HG03521 (cell line): ENCODE data around the gene IFNA8.
A peak's percentile ranks its signal among the peaks of the same experiment; 100 is the strongest.
"Not testable (repeated sequence)": the region's sequence is repeated elsewhere in the genome, so short reads cannot be mapped to it uniquely, and the experiment has no call there.

Experiments
- ATAC-seq: cut with Tn5 transposase; IDR thresholded peaks from one replicate; pipeline ENCODE4 v1.9.1; 2021; ENCODE audit warnings: mild to moderate bottlenecking, moderate library complexity; ENCODE audit not compliant: unreplicated experiment

IFNA8 gene

DNA sequence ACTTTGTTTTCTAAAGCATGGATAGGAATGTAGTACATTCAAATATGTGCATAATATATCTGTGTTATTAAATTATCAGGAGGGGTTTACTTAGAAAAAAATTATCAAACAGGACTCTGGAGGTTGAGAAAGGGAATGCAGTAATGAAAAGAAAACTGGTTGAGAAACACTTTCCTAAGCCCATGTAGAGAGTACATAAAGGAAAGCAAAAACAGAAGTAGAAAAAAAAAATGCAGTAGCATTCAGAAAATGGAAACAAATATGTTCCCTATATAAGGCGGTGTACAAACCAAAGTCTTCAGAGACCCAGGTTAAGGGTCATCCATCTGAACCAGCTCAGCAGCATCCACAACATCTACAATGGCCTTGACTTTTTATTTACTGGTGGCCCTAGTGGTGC is at the start of gene IFNA8:
Gene IFNA8, plus strand, starts transcription at position 301 of the 400 bp plus-strand sequence. Its CDS starts 60 bp downstream, at position 361.
- ATAC-seq, result no peak

GRCh38 chr9:21362287-21362686 is 46.6 kb upstream of the IFNA8 start:
- ATAC-seq, result no peak

GRCh38 chr9:21367169-21367568 is 41.7 kb upstream of the IFNA8 start:
- peak; percentile 71 for ATAC-seq

DNA sequence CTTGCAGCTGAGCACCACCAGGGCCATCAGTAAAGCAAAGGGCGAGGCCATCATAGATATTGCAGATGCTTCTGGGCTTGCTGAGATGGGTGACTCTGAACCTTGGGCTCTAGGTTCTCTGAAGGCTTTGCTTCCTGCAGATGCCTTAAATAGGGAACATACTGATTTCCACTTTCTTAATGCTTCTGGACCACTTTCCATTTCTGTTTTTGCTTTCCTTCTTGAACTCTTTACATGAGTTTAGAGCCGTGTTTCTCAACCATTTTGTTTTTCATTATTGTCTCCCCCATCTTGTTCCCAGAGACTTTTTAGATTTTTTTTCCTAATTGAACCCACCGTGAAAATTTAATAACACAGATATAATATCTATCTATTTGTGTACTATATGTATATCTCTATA is 41.0 kb upstream of the IFNA8 start, which contains the start of gene IFNA13:
Gene IFNA13, minus strand, starts transcription at position 101 of the 400 bp plus-strand sequence. Its CDS starts 47 bp downstream, at position 54.
- ATAC-seq, result no peak

DNA sequence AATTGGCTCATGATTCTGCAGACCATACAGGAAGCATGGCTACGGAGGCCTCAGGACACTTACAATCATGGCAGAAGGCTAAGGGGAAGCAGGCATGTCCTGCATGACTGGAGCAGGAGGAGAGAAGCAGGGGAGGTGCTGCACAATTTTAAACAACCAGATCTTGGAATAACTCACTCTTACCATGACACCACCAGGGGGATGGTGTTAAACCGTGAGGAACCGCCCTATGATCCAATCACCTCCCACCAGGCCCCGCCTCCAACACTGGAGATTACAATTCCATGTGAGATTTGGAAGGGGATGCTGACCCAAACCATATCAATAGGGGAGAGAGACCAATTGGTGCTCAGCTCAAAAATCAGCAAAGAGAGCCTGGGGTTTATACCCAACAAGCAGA is 37.5 kb upstream of the IFNA8 start:
- not testable (repeated sequence) for ATAC-seq

GRCh38 chr9:21381448-21382339 is 27.2 kb upstream of the IFNA8 start:
- ATAC-seq, result peak; percentile 99

GRCh38 chr9:21383627-21384026 is 25.3 kb upstream of the IFNA8 start:
- no peak for ATAC-seq

DNA sequence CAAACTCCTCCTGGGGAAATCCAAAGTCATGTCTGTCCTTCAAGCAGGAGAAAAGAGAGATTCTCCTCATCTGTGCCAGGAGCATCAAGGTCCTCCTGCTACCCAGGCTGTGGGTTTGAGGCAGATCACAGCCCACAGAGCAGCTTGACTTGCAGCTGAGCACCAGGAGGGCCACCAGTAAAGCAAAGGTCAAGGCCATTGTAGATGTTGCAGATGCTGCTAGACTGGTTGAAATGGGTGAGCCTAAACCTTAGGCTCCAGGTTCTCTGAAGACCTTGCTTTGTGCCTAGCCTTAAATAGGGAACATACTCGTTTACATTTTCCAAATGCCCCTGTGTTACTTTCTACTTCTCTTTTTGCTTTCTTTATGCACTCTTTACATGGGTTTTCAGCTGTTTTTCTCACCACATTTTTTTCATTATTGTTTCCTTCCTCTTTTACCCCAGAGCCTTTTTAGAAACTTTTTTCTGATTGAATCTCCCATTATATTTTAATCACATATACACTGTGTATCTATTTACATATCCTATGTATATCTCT is 23.7 kb upstream of the IFNA8 start, which contains the start of gene IFNA2:
Gene IFNA2, minus strand, starts transcription at position 268 of the 540 bp plus-strand sequence. Its CDS starts 69 bp downstream, at position 199.
- ATAC-seq, result no peak

DNA sequence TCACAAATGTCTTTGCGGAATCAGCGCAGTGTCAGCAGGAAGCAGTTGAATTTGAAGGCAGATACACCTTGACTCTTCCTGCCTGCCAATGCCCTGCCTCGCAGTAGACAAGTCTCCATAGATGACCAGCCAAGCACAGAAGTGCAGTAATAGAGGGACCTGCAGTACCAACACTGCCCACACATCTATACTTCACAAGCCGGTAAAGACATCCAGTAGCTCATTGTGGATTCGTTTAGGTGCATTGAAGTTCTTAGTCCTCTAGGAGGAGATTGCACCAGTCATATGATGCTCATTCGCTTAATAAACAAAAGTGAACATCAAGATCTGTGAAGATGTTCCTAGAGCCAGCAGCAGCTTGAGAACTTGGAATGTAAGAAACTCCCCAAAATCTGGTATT is 16.6 kb upstream of the IFNA8 start:
- peak; percentile 95 for ATAC-seq

- ATAC-seq, result peak; percentile 60
These were observed 12.9 kb upstream of the IFNA8 start for GRCh38 chr9:21395778-21396717.

DNA sequence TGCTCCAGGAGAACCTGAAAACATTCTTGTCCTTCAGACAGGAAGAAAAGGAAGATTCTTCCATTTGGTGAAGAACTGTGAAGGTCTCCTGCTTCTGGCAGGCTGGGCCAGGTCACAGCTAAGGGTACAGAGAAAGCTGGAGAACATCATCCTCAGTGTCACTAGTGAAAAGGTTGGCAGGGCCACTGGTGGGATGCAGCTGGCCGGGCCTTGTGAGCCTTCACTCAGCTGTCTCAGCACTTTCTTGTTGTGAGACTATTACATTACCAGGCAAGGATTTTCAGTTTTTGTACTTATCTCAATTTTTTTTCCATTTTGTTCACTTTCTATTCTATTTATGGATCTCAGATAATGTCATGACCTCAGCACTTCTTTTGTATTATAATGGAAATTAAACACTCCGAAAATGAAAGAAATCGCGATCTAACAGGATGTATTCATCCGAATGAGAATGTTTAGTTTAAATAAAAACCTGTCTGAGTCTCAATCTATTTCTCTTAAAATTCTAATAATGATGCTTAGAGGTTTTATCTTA is 9.9 kb upstream of the IFNA8 start:
- ATAC-seq, result no peak

GRCh38 chr9:21399956-21400355 is 9.0 kb upstream of the IFNA8 start:
- ATAC-seq, result no peak

GRCh38 chr9:21402386-21403251 is 6.3 kb upstream of the IFNA8 start:
- no peak for ATAC-seq

- ATAC-seq, result no peak
These were observed 4.8 kb upstream of the IFNA8 start for GRCh38 chr9:21404146-21404545.

GRCh38 chr9:21412107-21412506 is 3.2 kb downstream of the IFNA8 start:
- ATAC-seq, result no peak

DNA sequence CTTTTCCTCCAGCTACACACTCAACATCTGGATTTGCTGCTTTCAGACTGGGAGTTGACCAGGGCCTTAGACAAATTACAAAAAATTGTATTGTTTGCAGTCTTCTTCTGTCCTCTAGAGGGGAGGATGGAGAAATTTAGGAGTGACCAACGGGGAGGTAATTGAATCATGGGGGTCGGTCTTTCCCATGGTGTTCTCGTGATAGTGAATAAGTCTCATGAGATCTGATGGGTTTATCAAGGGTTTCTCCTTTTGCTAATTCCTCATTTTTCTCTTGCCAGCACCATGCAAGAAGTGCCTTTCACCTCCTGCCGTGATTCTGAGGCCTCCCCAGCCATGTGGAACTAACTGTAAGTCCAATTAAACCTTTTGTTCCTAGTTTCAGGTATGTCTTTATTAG is 4.2 kb downstream of the IFNA8 start:
- ATAC-seq, result no peak

- no peak for ATAC-seq
These were observed 4.7 kb downstream of the IFNA8 start for GRCh38 chr9:21413624-21414023.

GRCh38 chr9:21414220-21414940 is 5.5 kb downstream of the IFNA8 start:
- no peak for ATAC-seq
